ENCODE data around the gene LRRN2. TPM values are rescaled to one million over a fixed set of nuclear protein-coding genes. Genes with fewer than 3 reads are reported as not detected.

The LRRN2 gene
- total and polyA plus RNA-seq, 2 donors (not counting 3 experiments of a cell fraction or from before 2014, with no cell fraction given) = not detected

GRCh38 chr1:204650911-204651570 lies 34.5 kb downstream of the LRRN2 start:
- no peak overlapping the region for H2AFZ ChIP-seq (ENCODE audit: low read depth, low read length)
- peaks cover 5 to 18% of the 10 kb centered on the region in 2 experiments for H3K27me3 ChIP-seq (ENCODE audit: control insufficient read depth in 2 of 2, insufficient read depth in 2 of 2, low read length in 2 of 2)
- no TSS peak for BruUV-seq (replicated peaks)
- H3K36me3 ChIP-seq (ENCODE audit: control insufficient read depth in 2 of 2, extremely low read depth in 1 of 2, insufficient read depth in 2 of 2, low read length in 2 of 2) = no peaks in the 10 kb centered on the region
- TF ChIP-seq EZH2 (IDR thresholded peaks at IDR 0.05; ENCODE audit: borderline replicate concordance, low read depth, low read length, severe bottlenecking) = no peak
- no peak for TF ChIP-seq JUN (IDR thresholded peaks at IDR 0.05; ENCODE audit: borderline replicate concordance, insufficient read depth, insufficient read length, low read depth)
- TF ChIP-seq CTCF (IDR thresholded peaks at IDR 0.05; ENCODE audit: extremely low read depth in 1 of 2, insufficient read depth in 1 of 2, low read depth in 1 of 2, low read length in 2 of 2) = no peak
- TF ChIP-seq POLR2A (IDR thresholded peaks at IDR 0.05; ENCODE audit: low read depth, low read length) = no peak
- no peak for TF ChIP-seq POLR2AphosphoS5 (IDR thresholded peaks at IDR 0.05; ENCODE audit: insufficient read depth, low read depth, low read length)
- no peak for TF ChIP-seq MYC (IDR thresholded peaks at IDR 0.05; ENCODE audit: low read depth, low read length)
- TF ChIP-seq GATA2 (IDR thresholded peaks at IDR 0.05; ENCODE audit: insufficient read depth, insufficient read length, low read depth, low read length) = no peak
- no peak for TF ChIP-seq MAX (IDR thresholded peaks at IDR 0.05; ENCODE audit: insufficient read depth, insufficient read length)
- no peak for TF ChIP-seq FOS (IDR thresholded peaks at IDR 0.05; ENCODE audit: borderline replicate concordance, insufficient read depth, low read length)
- no peaks in the 10 kb centered on the region for H3K9me1 ChIP-seq (replicated peaks; ENCODE audit: control insufficient read depth, extremely low read depth, insufficient read depth, low read length)
- no peak overlapping the region for H3K4me2 ChIP-seq (ENCODE audit: insufficient read depth, low read length)
- H3K9ac ChIP-seq (replicated peaks; ENCODE audit: extremely low read depth, insufficient read depth, low read length) = no peak overlapping the region
- no peak overlapping the region for H3K27ac ChIP-seq (ENCODE audit: insufficient read depth, low read depth, low read length)
- no peak for FAIRE-seq
- ChIA-PET CTCF (interaction anchor here (1.1 to 1.7 kb wide), 2 partner anchors 85 to 156 kb away, joined by 3 to 6 read pairs; no protein-coding TSS in a partner anchor), POLR2A (no interaction called here)
- no peak for DNase-seq (ENCODE audit: low read depth, low spot score)
- intact Hi-C loops (cut with micrococcal nuclease) = no loop called here
- no peak overlapping the region for H3K4me3 ChIP-seq (replicated peaks in 1 of 3; ENCODE audit: insufficient read depth in 1 of 3, low read depth in 1 of 3, low read length in 3 of 3)
- dilution Hi-C loops (cut with MboI; ENCODE audit: extremely low pct_ligation_motif_present, low sequenced_read_pairs) = no loop called here
- no peaks in the 10 kb centered on the region for H3K9me3 ChIP-seq (replicated peaks; ENCODE audit: control insufficient read depth, insufficient read depth, low read length)
- H4K20me1 ChIP-seq (replicated peaks; ENCODE audit: control insufficient read depth, extremely low read depth, insufficient read depth, low read length) = no peaks in the 10 kb centered on the region
- no peaks in the 10 kb centered on the region for H3K79me2 ChIP-seq (ENCODE audit: control insufficient read depth, insufficient read depth, low read length)
- no peaks in the 10 kb centered on the region for H3K4me1 ChIP-seq (ENCODE audit: control insufficient read depth, extremely low read depth, insufficient read depth, low read length)
